GM21576 (cell line): Measurements from ENCODE around the gene C10orf105.

ENCODE experiments used
- ATAC-seq: cut with Tn5 transposase; IDR thresholded peaks from one replicate; pipeline ENCODE4 v1.9.1; 2021; ENCODE audit warnings: mild to moderate bottlenecking, moderate library complexity; ENCODE audit not compliant: unreplicated experiment

The C10orf105 gene

GRCh38 chr10:71703577-71703976 is 16.0 kb downstream of the C10orf105 start:
- no peak for ATAC-seq

- ATAC-seq: no peak
Observed at GRCh38 chr10:71701496-71702132, 18.0 kb downstream of the C10orf105 start.

- no peak for ATAC-seq
Observed at GRCh38 chr10:71700731-71701368, 18.7 kb downstream of the C10orf105 start.

- ATAC-seq: no peak
Observed at GRCh38 chr10:71698737-71699136, 20.8 kb downstream of the C10orf105 start.

- ATAC-seq: no peak
Observed at GRCh38 chr10:71697938-71698709, 21.5 kb downstream of the C10orf105 start.

- ATAC-seq: no peak
Observed at GRCh38 chr10:71696628-71697326, 22.8 kb downstream of the C10orf105 start.

GRCh38 chr10:71695502-71696476 is 23.8 kb downstream of the C10orf105 start:
- ATAC-seq: no peak

GRCh38 chr10:71694567-71694968 is 25.0 kb downstream of the C10orf105 start:
- peak; percentile 85 for ATAC-seq

- no peak for ATAC-seq
Observed at GRCh38 chr10:71694039-71694501, 25.5 kb downstream of the C10orf105 start.

GRCh38 chr10:71693377-71693776 is 26.2 kb downstream of the C10orf105 start:
- ATAC-seq: no peak

- ATAC-seq: no peak
Observed at GRCh38 chr10:71692598-71693306, 26.8 kb downstream of the C10orf105 start.

GRCh38 chr10:71691405-71691804 is 28.2 kb downstream of the C10orf105 start:
- ATAC-seq: no peak

GRCh38 chr10:71690094-71690720 is 29.4 kb downstream of the C10orf105 start:
- ATAC-seq: no peak

- no peak for ATAC-seq
Observed at GRCh38 chr10:71688256-71688655, 31.3 kb downstream of the C10orf105 start.

GRCh38 chr10:71687480-71687879 is 32.1 kb downstream of the C10orf105 start:
- no peak for ATAC-seq

- ATAC-seq: no peak
Observed at GRCh38 chr10:71687077-71687476, 32.5 kb downstream of the C10orf105 start.

GRCh38 chr10:71685554-71686232 is 33.9 kb downstream of the C10orf105 start:
- ATAC-seq: no peak
